NCI-H2171 treated with DMSO at 0.1 percent for 48 hours (cell line): ENCODE measurements around the gene CDK7.
"Not testable (repeated sequence)": the region's sequence is repeated elsewhere in the genome, so short reads cannot be mapped to it uniquely, and the experiment has no call there.

Experiments used
- DNase-seq: peaks from one replicate; lab custom pipeline; 2025; lab: John Stamatoyannopoulos, UW

The CDK7 gene

GRCh38 chr5:69234457-69235268 is at the start of gene CDK7:
TSS of gene CDK7 (plus strand) at chr5:69234886. CDS start at chr5:69234976, 90 bp downstream.
- peak; percentile 79 for DNase-seq

- no peak for DNase-seq
Measured at GRCh38 chr5:69187342-69187741, 47.3 kb upstream of the CDK7 start.

GRCh38 chr5:69188811-69189161 is 45.9 kb upstream of the CDK7 start:
- DNase-seq: no peak

GRCh38 chr5:69189162-69190086 is 45.3 kb upstream of the CDK7 start, which contains the start of gene CENPH:
TSS of gene CENPH (plus strand) at chr5:69189583. CDS start at chr5:69189635, 52 bp downstream.
- DNase-seq: peak; percentile 81

- DNase-seq: no peak
Measured at GRCh38 chr5:69202497-69202896, 32.2 kb upstream of the CDK7 start.

- DNase-seq: no peak
Measured at GRCh38 chr5:69206528-69207190, 28.0 kb upstream of the CDK7 start.

- DNase-seq: no peak
Measured at GRCh38 chr5:69209602-69210001, 25.1 kb upstream of the CDK7 start.

- DNase-seq: no peak
Measured at GRCh38 chr5:69211200-69211599, 23.5 kb upstream of the CDK7 start.

GRCh38 chr5:69212022-69212421 is 22.7 kb upstream of the CDK7 start:
- no peak for DNase-seq

GRCh38 chr5:69213513-69214215 is 21.0 kb upstream of the CDK7 start:
- no peak for DNase-seq

- no peak for DNase-seq
Measured at GRCh38 chr5:69217151-69217511, 17.6 kb upstream of the CDK7 start.

GRCh38 chr5:69217548-69218526 is 16.8 kb upstream of the CDK7 start:
- DNase-seq: peak; percentile 85

- no peak for DNase-seq
Measured at GRCh38 chr5:69219939-69220338, 14.7 kb upstream of the CDK7 start.

- not testable (repeated sequence) for DNase-seq
Measured at GRCh38 chr5:69220371-69220770, 14.3 kb upstream of the CDK7 start.

- not testable (repeated sequence) for DNase-seq
Measured at GRCh38 chr5:69220833-69221232, 13.9 kb upstream of the CDK7 start.

- DNase-seq: peak; percentile 4
Measured at GRCh38 chr5:69224520-69224919, 10.2 kb upstream of the CDK7 start.

- no peak for DNase-seq
Measured at GRCh38 chr5:69225860-69226259, 8.8 kb upstream of the CDK7 start.

- DNase-seq: no peak
Measured at GRCh38 chr5:69230181-69230580, 4.5 kb upstream of the CDK7 start.

- DNase-seq: no peak
Measured at GRCh38 chr5:69231281-69231680, 3.4 kb upstream of the CDK7 start.

GRCh38 chr5:69231851-69232250 is 2.8 kb upstream of the CDK7 start:
- DNase-seq: no peak

- not testable (repeated sequence) for DNase-seq
Measured at GRCh38 chr5:69236733-69237132, 2.0 kb downstream of the CDK7 start.
